Adrenal gland (tissue), 5 donors: ENCODE measurements around the gene DSCAML1.

Experiments
- CTCF ChIP-seq, 6 experiments: fragments of 450-650 bp in 4 of 6; fragments of 200-600 bp in 2 of 6; sonication (generic) in 1 of 6; IDR thresholded peaks; 1 replicate in 5 of 6; 2 replicates in 1 of 6; pipeline versions ENCODE4 v1.5.1 to v1.8.0; 2016 to 2021; ENCODE audit warnings: antibody characterized with exemption in 6 of 6, mild to moderate bottlenecking in 2 of 6, moderate library complexity in 1 of 6
- POLR2A ChIP-seq, 2 donors: fragments of 450-650 bp; IDR thresholded peaks; one replicate each; pipeline ENCODE4 v1.6.1; 2017; ENCODE audit warnings: antibody characterized with exemption in 2 of 2, mild to moderate bottlenecking in 2 of 2, moderate library complexity in 1 of 2
- donor health status: DM: no; HTN: no; CAD: no.

- TF ChIP-seq CTCF (IDR thresholded peaks at IDR 0.05) (no peak), POLR2A (IDR thresholded peaks at IDR 0.05) (no peak)
Measured at GRCh38 chr11:117378976-117379865, 417.8 kb downstream of the DSCAML1 start.
